Mammary epithelial cell (primary cell): ENCODE measurements around the gene GDAP1L1.
"Not testable (repeated sequence)": the region's sequence is repeated elsewhere in the genome, so short reads cannot be mapped to it uniquely, and the experiment has no call there.

Experiments
- EZH2 ChIP-seq: IDR thresholded peaks from 2 replicates; pipeline ENCODE4 v1.6.1; 2012; ENCODE audit warnings: low read length, inconsistent platforms, borderline replicate concordance
- TF ChIP-seq, protein P1 (sequence below), 2 donors: IDR thresholded peaks in 1 of 2; conservative IDR thresholded peaks in 1 of 2; 2 replicates each; pipeline ENCODE4 v1.5.1; 2011 to 2012; ENCODE audit warnings: inconsistent platforms in 2 of 2, low read length in 2 of 2, mild to moderate bottlenecking in 2 of 2, control low read depth in 1 of 2, low read depth in 1 of 2; ENCODE audit not compliant: insufficient read depth in 1 of 2; ENCODE audit errors: extremely low read depth in 1 of 2

DNA sequence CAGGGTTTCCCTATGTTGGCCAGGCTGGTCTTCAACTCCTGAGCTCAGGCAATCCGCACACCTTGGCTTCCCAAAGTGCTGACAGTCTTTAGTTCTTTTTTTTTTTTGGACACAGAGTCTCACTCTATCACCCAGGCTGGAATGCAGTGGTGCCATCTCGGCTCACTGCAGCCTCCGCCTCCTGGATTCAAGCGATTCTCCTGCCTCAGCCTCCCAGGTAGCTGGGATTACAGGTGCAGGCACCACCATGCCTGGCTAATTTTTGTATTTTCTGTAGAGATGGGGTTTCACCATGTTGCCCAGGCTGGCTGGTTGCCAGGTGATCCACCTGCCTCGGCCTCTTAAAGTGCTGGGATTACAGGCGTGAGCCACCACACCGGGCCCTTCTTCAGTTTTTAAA is 80.6 kb downstream of the GDAP1L1 start:
- TF ChIP-seq, protein P1, sequence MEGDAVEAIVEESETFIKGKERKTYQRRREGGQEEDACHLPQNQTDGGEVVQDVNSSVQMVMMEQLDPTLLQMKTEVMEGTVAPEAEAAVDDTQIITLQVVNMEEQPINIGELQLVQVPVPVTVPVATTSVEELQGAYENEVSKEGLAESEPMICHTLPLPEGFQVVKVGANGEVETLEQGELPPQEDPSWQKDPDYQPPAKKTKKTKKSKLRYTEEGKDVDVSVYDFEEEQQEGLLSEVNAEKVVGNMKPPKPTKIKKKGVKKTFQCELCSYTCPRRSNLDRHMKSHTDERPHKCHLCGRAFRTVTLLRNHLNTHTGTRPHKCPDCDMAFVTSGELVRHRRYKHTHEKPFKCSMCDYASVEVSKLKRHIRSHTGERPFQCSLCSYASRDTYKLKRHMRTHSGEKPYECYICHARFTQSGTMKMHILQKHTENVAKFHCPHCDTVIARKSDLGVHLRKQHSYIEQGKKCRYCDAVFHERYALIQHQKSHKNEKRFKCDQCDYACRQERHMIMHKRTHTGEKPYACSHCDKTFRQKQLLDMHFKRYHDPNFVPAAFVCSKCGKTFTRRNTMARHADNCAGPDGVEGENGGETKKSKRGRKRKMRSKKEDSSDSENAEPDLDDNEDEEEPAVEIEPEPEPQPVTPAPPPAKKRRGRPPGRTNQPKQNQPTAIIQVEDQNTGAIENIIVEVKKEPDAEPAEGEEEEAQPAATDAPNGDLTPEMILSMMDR (conservative IDR thresholded peaks at IDR 0.05 in 1 of 2, IDR thresholded peaks at IDR 0.05 in 1 of 2; ENCODE audit: extremely low read depth in 1 of 2, insufficient read depth in 1 of 2, low read depth in 1 of 2, low read length in 2 of 2), result not testable (repeated sequence)
- TF ChIP-seq EZH2, result not testable (repeated sequence)
